HL-60 (cell line): ENCODE data around the gene GBX1.

Experiments
- POLR2AphosphoS5 ChIP-seq: IDR thresholded peaks from 2 replicates; pipeline ENCODE4 v1.6.1; 2012; ENCODE audit warnings: low read depth
- TF ChIP-seq, protein P1 (sequence below): IDR thresholded peaks from one replicate; pipeline ENCODE4 v1.5.1; 2011; ENCODE audit warnings: low read length, control low read depth, inconsistent platforms; ENCODE audit not compliant: insufficient read depth
- TF ChIP-seq, protein P2 (sequence below): IDR thresholded peaks from 2 replicates; pipeline ENCODE4 v1.6.1; 2012; ENCODE audit warnings: low read depth; ENCODE audit not compliant: insufficient replicate concordance

DNA sequence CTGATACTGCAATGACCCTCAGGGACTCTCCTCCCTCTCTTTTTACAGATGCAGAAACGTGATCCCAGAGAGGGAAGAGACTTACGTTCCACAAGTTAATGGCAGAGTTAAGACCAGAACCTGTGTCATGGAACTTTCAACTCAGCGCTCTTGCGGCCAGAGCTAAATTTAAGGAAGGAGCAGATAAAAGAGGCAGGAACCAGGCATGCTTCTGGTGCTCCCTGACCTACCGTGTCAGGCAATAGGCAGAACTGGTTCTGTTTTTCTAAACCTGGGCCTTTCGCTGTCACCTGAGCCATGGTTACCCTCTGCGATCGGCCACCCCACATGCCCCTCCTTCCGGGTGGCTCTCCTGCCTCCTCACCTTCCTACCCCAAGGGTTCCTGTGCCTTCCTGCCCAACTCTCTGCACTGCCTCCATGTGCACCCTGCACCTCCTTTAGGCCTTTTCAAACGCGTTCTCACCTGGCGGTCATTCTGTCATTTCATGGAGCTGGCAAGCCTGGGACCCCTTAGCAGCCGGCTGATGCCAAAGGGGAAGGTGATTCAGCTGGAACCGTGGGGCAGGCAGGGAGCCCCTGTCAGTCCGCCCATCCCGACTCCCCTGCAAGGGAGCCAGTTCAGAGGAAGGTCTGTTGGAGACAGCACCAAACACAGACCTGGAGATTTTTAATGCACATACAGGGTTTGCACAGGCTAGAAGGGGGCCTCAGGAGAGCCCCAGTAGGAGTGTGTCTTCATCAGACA is 7.7 kb upstream of the GBX1 start:
- TF ChIP-seq, protein P1, sequence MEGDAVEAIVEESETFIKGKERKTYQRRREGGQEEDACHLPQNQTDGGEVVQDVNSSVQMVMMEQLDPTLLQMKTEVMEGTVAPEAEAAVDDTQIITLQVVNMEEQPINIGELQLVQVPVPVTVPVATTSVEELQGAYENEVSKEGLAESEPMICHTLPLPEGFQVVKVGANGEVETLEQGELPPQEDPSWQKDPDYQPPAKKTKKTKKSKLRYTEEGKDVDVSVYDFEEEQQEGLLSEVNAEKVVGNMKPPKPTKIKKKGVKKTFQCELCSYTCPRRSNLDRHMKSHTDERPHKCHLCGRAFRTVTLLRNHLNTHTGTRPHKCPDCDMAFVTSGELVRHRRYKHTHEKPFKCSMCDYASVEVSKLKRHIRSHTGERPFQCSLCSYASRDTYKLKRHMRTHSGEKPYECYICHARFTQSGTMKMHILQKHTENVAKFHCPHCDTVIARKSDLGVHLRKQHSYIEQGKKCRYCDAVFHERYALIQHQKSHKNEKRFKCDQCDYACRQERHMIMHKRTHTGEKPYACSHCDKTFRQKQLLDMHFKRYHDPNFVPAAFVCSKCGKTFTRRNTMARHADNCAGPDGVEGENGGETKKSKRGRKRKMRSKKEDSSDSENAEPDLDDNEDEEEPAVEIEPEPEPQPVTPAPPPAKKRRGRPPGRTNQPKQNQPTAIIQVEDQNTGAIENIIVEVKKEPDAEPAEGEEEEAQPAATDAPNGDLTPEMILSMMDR: no peak
- TF ChIP-seq, protein P2, sequence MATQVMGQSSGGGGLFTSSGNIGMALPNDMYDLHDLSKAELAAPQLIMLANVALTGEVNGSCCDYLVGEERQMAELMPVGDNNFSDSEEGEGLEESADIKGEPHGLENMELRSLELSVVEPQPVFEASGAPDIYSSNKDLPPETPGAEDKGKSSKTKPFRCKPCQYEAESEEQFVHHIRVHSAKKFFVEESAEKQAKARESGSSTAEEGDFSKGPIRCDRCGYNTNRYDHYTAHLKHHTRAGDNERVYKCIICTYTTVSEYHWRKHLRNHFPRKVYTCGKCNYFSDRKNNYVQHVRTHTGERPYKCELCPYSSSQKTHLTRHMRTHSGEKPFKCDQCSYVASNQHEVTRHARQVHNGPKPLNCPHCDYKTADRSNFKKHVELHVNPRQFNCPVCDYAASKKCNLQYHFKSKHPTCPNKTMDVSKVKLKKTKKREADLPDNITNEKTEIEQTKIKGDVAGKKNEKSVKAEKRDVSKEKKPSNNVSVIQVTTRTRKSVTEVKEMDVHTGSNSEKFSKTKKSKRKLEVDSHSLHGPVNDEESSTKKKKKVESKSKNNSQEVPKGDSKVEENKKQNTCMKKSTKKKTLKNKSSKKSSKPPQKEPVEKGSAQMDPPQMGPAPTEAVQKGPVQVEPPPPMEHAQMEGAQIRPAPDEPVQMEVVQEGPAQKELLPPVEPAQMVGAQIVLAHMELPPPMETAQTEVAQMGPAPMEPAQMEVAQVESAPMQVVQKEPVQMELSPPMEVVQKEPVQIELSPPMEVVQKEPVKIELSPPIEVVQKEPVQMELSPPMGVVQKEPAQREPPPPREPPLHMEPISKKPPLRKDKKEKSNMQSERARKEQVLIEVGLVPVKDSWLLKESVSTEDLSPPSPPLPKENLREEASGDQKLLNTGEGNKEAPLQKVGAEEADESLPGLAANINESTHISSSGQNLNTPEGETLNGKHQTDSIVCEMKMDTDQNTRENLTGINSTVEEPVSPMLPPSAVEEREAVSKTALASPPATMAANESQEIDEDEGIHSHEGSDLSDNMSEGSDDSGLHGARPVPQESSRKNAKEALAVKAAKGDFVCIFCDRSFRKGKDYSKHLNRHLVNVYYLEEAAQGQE: no peak
- no peak for TF ChIP-seq POLR2AphosphoS5
